Retinal pigment epithelial cell (primary cell): ENCODE results near the gene TRAPPC3.
"Not testable (repeated sequence)": the region's sequence is repeated elsewhere in the genome, so short reads cannot be mapped to it uniquely, and the experiment has no call there.

Source experiments
- DNase-seq: peaks from one replicate; pipeline ENCODE4 v3.0.0-alpha.2; 2010; ENCODE audit warnings: low read depth
- H3K4me3 ChIP-seq: 2 replicates; pipeline ENCODE4 v1.5.1; 2011; ENCODE audit warnings: mild to moderate bottlenecking, low read length, control low read depth, moderate library complexity
- CTCF ChIP-seq: conservative IDR thresholded peaks from 2 replicates; pipeline ENCODE4 v1.5.1; 2011; ENCODE audit warnings: low read depth, low read length, control low read depth, inconsistent platforms

TRAPPC3 gene

GRCh38 chr1:36159614-36160387 is 10.5 kb upstream of the TRAPPC3 start:
- no peak for DNase-seq
- no peak for TF ChIP-seq CTCF
- no peak overlapping the region for H3K4me3 ChIP-seq

GRCh38 chr1:36158827-36159252 is 9.6 kb upstream of the TRAPPC3 start:
- H3K4me3 ChIP-seq = peak overlapping the region; percentile 90
- DNase-seq = not testable (repeated sequence)

DNA sequence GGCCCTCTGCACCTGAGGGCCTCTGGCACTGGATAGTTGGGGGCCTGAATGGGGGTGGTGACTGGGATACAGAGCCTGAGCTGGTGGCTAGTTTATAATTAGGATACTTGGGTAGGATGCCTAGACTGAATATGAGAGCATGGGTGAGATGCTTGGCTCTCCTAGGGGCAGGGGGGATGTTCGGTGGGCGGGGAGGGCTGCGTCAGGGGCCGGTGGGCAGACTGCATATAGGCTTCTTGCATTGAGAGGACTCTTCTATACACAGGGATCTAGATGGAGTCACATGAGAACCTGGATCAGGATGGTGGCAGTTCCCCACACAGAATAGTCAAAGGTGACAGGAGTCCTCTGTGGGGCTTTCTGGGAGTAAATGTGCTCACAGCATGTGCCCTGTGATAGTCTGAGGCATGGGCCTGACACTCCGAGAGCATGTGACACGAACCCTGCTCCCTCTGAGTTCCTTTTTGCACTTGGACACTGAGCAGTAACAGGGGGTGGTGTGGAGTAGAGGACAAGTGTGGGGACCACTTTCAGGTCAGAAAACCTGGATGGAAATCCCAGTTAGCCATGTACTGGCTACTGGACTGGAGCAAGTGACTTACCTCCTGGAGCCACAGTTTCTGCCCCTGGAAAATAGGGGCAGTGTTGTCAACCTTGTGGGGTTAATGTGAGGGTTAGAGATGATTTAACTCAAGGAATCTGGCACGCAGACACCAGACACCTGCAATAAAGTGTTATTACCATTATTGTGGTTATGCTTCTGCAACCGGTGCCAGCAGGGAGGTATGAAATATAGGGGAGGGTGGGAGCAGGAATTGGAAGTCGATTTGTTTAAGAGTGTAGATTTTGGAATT is 8.9 kb upstream of the TRAPPC3 start:
- peak overlapping the region; percentile 90 for H3K4me3 ChIP-seq
- no peak for DNase-seq
- no peak for TF ChIP-seq CTCF

- no peak for TF ChIP-seq CTCF
- no peak for DNase-seq
- H3K4me3 ChIP-seq = peak overlapping the region; percentile 90
Observed at GRCh38 chr1:36157115-36157903, 8.0 kb upstream of the TRAPPC3 start.

GRCh38 chr1:36156329-36157114 is 7.2 kb upstream of the TRAPPC3 start:
- peak overlapping the region; percentile 90 for H3K4me3 ChIP-seq
- DNase-seq = no peak
- TF ChIP-seq CTCF = no peak

DNA sequence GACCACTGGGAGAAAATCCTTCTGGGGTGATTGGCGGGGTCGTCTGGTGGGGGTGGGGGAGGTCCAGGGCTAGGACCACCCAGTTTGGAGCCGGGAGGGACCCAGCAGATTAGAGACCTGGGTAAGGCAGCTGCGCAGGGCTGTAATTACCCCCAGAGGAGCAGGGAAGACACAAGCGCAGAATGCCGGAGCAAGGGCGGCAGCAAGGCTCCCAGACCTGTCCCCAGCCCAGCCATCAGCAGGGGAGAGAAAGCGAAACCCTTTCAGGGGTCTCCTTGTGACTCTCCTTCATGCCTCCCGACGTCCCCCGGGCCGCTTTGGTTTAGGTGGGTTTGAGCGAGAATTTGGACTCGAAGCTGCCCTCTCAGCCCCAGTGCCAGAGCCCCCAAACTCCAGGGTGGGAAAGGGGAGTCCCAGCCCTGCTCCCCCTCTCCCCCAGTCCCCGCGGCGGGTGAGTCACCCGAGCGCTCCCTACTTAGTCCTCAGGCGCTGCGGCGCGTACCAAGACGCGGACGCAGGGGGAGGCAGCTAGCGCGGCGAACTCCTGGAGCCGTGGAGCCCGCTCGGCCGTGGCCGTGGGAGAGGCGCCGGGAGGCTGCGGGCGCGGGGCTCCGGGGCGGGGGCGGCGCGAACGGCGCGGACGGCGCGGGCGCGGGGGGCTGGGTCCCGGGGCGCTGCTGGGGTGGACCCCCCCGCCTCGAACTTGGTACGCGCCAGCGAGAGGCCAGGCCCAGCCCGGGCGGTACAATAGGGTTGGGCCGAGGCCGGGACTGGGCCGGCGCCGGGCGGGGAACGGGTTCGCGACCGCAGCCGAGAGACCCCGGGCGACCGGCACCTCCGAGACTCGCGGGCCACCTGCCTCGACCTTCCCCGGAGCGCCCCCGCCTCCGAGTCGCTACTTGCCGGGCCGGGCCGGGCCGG is 6.4 kb upstream of the TRAPPC3 start, which contains the start of gene MAP7D1:
Gene MAP7D1 (plus strand): TSS at position 753 of the 921 bp plus-strand sequence. CDS start 258 bp downstream, outside the sequence.
- peak within 1 kb of the TSS; percentile 90 for H3K4me3 ChIP-seq
- TF ChIP-seq CTCF = no peak
- DNase-seq = no peak
